HS-5 (cell line): ENCODE data around the gene SLAMF1.
"Not testable (repeated sequence)": the region's sequence is repeated elsewhere in the genome, so short reads cannot be mapped to it uniquely, and the experiment has no call there.

Experiments used
- DNase-seq: peaks from one replicate; pipeline ENCODE4 v3.0.0-alpha.2; 2012; ENCODE audit warnings: low read depth

The SLAMF1 gene

GRCh38 chr1:160563230-160563629 lies 83.6 kb downstream of the SLAMF1 start:
- DNase-seq = not testable (repeated sequence)

DNA sequence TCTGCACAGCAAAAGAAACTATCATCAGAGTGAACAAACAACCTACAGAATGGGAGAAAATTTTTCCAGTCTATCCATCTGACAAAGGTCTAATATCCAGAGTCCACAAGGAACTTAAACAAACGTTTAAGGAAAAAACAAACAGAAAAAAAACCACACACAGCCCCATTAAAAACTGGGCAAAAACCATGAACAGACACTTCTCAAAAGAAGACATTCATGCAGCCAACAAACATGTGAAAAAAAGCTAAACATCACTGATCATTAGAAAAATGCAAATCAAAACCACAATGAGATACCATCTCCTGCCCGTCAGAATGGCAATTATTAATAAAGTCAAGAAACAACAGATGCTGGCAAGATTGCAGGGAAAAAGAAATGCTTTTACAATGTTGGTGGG lies 84.1 kb downstream of the SLAMF1 start:
- DNase-seq = not testable (repeated sequence)

DNA sequence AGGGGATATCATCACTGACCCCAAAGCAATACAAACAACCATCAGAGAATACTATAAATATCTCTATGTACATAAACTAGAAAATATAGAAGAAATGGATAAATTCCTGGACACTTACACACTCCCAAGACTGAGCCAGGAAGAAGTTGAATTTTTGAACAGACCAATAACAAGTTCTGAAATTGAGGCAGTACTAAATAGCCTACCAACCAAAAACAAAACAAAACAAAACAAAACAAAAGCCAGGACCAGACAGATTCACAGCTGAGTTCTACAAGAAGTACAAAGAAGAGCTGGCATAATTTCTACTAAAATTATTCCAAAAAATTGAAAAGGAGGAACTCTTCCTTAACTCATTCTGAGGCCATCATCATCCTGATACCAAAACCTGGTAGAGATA lies 86.0 kb downstream of the SLAMF1 start:
- DNase-seq = no peak

GRCh38 chr1:160560045-160560705 lies 86.7 kb downstream of the SLAMF1 start:
- no peak for DNase-seq

GRCh38 chr1:160559437-160559836 lies 87.4 kb downstream of the SLAMF1 start:
- not testable (repeated sequence) for DNase-seq

DNA sequence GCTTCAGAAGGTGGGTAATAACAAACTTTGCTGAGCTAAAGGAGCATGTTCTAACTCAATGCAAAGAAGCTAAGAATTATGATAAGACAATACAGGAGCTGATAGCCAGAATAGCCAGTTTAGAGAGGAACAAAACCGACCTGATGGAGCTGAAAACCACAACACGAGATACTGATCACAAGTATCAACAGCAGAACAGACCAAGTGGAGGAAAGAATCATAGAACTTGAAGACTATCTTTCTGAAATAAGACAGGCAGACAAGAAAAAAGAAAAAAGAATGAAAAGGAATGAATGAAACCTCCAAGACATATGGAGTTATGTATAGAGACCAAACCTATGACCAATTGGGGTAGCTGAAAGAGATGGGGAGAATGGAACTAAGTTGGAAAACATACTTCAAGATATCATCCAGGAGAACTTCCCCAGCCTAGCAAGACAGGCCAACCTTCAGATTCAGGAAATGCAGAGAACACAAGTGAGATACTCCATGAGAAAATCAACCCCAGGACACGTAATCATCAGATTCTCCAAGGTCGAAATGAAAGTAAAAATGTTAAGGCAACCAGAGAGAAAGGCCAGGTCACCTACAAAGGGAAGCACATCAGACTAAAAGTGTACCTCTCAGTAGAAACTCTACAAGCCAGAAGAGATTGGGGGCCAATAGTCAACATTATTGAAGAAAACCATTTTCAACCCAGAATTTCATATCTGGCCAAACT lies 88.0 kb downstream of the SLAMF1 start:
- no peak for DNase-seq
